Measurements from ENCODE around the gene B4GALT2.

The B4GALT2 gene

DNA sequence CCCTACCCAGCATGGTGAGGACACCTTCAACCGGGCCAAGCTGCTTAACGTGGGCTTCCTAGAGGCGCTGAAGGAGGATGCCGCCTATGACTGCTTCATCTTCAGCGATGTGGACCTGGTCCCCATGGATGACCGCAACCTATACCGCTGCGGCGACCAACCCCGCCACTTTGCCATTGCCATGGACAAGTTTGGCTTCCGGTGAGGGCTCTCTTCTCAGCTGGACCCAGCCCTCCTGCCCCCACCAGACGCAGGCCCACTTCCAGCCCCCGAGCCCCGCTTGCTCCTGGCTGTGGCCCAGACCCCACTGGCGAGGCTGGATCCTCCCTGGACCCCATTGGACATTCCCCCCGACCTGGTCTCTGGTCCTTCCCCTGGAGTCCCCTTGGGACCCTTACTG is 5.8 kb downstream of the B4GALT2 start:
- no peak for DNase-seq (ENCODE audit: low spot score)

DNA sequence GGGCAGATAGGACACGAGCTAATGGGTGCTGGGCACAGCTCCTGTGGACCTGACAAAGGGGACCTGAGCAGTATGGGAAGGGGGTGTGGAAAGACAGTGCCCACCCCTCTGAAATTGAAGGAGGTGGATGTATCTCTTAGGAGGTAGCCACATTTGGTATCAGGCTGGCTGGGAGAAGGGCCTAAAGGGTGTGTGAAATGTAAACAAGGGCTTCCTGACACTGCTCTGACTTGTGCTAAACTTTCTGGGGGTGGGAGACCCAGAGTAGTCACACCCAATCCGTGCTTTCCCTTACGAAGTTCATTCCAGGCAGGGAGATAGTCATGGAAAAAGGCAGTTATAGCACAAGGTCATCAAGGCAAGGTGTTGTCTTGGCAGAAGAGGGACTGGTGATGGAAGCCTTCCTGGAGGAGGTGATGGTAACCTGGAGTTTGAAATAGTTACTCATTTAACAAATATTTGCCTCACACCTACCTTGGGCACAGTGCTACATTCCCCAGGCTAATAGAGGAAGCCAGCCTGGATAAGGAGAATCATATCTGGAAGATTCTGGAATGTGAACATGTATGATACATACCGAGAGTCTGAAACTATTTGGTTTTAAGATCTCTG is 7.1 kb downstream of the B4GALT2 start:
- DNase-seq (ENCODE audit: low spot score), result no peak

DNA sequence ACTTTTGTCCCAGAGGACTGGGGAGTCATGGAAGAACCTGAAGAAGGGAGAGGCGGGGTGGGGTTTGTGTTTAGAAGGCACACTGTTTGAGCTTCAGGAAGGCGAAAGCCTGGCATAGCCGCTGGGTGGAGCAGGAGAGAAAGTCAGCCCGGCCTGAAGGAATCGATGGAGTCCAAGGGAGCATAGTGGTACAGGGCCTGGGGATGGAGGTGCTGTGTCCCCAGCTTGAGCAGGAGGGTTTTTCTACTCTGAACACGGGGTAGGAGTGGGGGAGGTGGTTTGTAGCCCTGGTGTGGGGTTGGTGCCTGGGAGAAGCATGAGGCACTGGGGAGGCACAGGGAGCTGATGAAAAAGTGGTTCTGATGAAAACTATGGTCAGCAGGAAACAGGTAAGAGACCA is 7.7 kb downstream of the B4GALT2 start:
- DNase-seq (ENCODE audit: low spot score), result no peak

DNA sequence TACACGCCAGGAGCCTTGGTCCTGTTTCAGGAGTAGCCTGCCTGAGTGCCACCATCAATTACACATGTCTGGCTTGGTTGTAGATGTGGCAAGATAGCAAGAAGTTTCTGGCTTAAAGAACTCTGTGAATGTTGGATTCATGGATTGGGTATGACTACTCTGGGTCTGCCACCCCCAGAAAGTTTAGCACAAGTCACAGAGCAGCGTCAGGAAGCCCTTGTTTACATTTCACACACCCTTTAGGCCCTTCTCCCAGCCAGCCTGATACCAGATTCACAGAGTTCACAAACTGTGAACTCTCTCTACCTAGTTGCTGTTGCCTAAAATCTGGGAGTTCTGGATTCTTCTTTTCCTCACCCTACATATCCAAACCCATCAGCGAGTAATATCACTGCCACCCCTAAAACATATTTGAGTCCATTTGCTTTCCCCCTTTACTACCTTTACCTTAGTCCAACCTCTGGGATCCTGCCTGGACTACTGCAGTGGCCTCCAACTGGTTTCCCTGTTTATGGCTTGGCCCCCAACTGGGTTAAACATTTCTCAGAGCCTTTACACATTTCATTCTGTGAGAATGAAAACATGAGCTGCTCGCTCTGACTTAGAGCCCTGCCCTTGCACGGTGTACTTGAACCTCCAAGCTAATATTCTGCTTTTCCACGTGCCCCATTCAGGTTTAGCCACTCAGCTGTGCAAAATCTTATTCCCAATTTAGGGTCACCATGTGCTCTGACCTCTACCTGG is 8.3 kb downstream of the B4GALT2 start:
- DNase-seq (ENCODE audit: low spot score), result no peak

DNA sequence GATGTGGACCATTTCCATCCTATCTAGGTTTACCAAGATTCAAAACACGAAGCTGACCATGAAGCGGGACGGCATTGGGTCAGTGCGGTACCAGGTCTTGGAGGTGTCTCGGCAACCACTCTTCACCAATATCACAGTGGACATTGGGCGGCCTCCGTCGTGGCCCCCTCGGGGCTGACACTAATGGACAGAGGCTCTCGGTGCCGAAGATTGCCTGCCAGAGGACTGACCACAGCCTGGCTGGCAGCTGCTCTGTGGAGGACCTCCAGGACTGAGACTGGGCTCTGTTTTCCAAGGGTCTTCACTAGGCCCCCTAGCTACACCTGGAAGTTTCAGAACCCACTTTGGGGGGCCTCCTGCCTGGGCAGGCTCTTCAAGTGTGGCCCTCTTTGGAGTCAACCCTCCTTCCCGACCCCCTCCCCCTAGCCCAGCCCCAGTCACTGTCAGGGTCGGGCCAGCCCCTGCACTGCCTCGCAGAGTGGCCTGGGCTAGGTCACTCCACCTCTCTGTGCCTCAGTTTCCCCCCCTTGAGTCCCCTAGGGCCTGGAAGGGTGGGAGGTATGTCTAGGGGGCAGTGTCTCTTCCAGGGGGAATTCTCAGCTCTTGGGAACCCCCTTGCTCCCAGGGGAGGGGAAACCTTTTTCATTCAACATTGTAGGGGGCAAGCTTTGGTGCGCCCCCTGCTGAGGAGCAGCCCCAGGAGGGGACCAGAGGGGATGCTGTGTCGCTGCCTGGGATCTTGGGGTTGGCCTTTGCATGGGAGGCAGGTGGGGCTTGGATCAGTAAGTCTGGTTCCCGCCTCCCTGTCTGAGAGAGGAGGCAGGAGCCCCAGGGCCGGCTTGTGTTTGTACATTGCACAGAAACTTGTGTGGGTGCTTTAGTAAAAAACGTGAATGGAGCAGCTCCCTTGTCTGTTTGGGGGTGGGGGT is 11.5 kb downstream of the B4GALT2 start:
- DNase-seq (ENCODE audit: low spot score), result no peak

DNA sequence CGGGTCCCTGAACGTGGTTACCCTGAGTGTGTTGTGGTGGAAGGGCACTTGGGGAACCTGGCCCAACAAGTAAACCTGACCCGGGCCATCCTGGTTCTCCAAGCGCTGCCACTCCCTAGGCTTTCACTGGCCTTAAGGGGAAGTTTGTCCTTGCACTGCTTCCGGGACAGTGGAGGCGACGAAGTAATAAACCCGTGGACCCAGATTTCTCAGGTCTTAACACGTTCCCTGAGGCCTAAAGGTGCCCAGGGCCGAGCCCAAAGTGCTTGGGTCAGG is 12.1 kb downstream of the B4GALT2 start:
- no peak for DNase-seq (ENCODE audit: low spot score)

DNA sequence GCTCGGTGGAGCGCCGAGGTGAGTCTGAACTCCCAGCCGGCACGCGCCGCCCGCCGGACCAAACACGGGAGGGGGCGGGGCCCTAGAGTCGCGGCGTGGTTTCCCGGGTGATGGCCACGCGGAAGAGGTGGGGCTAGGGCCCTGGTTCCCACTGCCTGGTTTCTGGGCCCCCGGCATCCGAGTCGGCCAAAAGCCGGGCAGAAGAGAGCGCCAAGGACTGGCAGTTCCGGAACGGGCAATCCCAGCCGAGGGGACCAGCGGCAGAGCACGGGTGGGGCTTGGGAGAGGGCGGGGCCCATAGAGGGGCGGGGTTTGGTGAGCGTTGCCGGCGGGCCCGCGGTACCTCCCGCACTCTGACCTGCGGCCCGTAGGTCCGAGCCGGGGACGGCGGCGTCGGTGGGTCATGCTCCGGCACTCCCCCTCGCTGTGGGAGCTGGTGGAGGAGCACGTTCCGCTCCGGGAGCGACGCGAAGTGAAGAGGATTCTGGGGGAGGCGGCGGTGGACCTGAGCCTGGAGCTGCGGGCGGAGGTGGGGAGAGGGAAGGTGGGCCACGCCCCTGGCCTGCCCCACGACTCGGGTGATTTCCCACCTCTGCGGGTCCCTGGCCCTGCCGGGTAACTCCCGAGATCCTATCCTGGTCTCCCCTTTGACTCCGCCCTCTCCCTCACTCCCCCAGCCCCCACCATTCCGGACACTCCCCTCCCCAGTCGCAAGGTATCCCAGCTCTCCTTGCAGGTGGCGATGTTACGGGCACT is 12.6 kb downstream of the B4GALT2 start, which contains the start of gene CCDC24:
TSS of gene CCDC24 (plus strand) at position 124 of the 756 bp plus-strand sequence. CDS start at position 404, 280 bp downstream.
- peak; percentile 76 for DNase-seq (ENCODE audit: low spot score)

DNA sequence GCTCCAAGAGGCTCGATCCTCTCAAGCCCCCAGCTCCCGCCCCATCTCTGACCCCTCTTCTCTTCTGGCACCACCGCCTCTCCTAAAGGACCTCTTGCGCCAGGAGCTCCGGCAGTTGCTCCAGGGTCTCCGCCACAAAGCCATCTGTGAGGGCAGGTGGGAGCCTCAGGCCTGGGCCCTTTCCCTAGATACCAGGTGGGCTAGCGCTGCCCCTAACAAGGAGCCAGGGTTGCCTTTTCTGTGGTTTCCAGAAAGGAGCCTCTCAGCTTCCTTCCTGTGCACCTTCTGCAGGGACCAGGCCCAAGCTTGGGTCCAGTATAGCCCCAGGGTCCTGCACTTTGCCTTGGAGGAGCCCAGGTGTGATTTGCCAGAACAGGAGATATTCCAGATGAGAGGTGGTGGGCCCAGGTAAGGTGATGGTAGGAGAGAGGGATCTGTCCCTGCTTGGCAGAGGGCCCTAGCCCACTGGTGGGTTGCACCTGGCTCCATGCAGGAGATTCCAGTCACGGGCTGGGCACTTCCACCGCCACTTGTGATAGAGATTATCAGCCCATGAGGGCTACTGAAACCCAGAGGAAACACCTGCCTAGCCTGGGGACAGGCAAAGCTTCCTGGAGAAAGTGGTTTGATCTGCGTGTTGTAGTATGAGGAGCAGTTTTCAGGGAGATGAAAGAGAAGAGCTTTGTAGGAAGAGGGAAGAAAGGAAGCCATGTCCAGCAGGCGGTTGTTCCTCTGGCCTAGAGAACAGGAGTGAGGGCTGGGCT is 13.4 kb downstream of the B4GALT2 start:
- no peak for DNase-seq (ENCODE audit: low spot score)

DNA sequence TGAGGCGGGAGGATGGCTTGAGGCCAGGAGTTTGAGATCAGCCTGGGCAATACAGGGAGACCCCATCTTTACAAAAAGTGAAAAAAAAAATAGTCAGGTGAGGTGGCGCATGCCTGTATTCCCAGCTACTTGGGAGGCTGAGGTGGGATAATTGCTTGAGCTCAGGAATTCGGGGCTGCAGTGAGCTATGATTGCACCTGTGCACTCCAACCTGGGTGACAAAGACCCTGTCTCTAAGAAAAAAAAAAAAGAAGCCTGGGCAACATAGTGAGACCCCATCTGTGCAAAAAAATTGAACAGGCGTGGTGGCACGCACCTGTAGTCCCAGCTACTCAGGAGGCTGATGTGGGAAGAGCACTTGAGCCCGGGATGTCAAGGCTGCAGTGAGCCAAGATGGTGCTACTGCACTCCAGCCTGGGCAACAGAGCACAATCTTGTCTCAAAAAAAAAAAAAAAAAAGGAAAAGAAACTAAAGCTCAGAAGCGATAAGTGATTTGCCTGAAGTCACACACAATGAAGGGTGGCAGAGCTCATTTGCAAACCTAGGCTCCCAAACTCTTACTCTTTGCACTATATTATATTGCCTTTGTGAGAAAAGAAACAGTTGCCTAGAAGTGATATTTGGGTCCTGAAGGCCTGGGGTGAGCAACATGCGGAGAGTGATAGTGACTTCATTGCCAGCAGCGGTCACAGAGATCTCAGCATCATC is 14.3 kb downstream of the B4GALT2 start:
- DNase-seq (ENCODE audit: low spot score), result no peak

DNA sequence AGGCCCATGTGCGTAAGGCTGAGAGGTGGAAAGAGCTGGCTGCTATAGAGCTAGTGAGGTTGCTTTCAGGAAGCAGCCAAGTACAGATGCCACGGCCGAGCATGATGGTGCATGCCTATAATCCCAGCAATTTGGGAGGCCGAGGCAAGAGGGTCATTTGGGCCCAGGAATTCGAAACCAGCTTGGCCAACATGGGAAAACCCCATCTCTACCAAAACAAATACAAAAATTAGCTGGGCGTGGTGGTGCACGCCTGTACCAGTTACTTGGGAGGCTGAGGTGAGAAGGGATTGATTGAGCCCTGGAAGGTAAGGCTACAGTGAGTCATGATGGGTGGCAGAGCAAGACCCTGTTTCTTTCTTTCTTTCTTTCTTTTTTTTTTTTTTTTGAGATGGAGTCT is 15.1 kb downstream of the B4GALT2 start:
- DNase-seq (ENCODE audit: low spot score), result no peak

DNA sequence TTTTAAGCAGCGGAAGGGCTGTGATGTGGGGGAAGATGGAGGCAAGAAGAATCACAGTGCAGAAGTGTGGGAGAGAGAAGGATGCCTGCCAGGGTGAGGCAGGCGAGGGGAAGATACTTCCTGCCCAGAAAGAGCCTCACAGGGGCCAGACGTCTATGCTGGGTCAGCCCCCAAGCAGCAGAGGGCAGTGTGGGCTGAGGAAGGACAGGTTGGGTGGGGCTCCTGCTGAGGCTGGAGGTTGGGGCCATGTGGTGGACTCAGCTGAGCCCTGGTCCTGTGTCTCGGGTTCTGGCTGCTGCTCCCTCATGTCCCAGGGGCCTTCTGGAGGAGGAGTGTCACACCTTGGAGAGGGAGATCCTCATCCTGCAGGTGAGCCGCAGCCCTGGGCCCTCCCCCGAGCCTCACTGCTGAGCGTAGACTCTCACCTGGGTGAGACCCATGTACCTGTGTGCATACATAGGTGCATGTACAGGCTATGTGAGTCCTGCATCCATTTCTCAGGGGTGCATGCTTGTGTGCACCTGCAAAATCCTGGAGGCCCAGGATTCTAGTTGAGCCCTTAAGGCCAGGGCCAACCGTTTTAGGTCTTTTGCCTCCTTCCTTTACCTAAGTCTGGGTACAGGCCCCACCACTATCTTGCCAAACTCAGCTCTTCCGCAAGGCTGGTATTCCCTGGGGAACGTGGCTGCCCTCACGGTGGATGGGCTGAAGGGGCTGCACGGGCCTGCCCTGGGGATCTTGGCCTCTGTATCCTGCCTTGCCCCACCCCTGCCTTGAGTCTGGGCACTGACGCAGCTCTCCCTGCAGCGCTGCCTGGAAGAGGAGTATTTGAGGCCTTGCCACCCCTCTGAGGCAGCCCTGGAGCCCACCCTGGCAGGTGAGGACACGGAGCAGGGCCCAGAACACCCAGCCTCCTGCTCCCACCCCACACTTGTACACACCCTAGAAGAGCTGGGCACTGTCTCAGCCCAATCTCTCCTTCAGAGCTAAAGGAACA is 16.1 kb downstream of the B4GALT2 start:
- DNase-seq (ENCODE audit: low spot score), result peak; percentile 52

DNA sequence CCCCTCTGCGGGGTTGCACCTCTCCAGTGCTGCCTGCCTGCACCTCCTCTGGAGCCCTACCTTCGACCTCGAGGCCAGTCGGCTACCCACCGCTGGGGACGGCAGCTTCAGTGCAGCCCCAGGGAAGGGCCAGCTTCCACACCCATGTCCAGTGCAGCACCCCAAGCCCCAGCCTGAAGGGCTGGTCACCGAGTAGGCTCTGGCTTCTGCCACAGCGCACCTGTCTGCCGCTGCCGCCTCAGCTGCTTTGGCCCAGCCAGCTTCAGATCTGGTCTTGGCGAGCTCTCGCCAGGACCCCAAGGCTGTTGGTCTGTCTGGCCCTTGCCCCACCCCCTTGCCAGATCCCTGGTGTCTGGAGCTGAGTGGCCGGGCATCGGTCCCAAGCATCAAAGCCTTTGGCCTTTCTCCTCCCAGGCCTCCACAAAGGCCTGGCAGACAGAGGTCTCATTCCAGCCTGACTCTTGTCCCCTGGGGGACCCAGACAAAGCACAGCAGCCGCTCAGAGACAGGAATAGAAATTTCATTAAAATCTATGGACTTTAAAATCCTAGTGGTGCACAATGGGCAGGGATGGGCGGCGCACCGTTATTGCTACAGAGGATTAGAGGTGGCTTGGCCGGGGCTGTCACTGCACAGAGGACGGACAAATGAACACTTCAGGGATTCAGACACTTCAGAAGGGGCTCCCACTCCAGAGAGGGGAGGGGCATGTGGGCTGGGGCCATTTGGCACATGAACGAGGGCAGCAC is 17.1 kb downstream of the B4GALT2 start:
- no peak for DNase-seq (ENCODE audit: low spot score)

DNA sequence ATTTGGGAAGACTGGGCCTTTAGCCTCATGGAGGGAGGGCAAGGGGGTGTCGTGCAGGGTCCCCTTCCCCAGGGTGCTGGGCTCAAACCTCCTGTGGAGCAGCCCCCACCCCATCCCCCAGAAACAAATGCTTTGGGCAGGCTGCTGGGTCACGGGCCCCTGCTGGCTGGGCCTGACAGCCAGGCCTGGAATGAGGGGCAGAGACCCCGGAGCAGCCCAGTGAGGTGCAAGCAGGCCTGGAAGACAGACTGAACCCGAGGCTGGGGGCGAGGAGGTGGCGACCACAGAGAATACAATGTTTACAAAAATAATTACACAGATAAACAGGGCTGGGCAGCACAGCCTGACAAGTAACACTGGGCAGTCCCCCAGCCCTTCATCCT is 17.7 kb downstream of the B4GALT2 start:
- DNase-seq (ENCODE audit: low spot score), result no peak

DNA sequence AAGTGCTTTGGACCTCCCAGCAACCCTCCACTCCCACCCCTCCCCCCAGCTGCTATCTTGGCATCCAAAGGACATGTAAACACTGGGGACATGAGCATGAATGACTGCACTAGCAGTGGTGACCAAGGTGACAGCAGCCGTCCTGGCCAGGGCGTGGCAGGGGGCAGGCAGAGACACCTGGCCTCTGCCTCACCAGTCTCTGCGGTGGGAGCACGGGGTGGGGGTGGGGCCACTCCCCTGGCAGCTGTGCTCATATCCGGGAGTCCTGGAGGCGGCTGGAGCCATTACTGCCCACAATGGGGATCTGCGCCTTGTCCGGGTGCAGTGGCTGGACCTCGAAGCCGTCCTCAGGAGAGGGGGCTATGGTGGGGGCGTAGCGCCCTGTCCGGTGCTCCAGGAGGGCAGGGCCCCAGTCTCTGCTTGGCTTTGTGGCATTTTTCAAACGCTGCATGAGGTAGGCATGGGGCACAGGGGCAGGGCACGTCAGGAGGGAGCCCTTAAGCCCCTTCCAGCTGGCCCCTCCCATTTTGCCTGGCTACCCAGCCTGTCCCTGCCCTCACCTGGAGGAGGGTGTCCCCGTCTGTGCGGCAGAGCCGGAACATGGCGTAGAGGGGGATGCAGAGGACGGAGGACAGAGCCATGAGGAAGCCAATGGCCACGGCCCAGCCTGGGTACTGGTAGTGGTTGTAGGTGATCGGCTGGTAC is 18.4 kb downstream of the B4GALT2 start:
- DNase-seq (ENCODE audit: low spot score), result no peak

DNA sequence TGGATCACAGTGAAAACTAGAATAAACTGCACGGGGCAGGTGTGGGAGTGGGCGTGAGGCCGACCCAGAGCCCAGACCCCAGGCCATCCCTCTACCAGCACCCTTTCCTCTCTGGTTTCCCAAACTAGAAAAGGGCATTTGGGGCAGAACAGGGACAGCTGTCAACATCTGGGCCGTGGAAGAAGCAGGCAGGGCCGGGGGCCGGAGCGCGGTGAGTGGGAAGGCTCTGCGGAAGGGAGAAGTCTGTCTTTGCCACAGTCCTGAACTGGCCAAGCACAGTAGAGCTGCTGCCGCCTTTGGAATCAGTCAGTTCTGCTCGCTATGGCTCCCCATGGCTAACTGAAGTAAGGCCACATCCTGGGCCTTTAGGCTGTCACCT is 19.0 kb downstream of the B4GALT2 start:
- DNase-seq (ENCODE audit: low spot score), result no peak

DNA sequence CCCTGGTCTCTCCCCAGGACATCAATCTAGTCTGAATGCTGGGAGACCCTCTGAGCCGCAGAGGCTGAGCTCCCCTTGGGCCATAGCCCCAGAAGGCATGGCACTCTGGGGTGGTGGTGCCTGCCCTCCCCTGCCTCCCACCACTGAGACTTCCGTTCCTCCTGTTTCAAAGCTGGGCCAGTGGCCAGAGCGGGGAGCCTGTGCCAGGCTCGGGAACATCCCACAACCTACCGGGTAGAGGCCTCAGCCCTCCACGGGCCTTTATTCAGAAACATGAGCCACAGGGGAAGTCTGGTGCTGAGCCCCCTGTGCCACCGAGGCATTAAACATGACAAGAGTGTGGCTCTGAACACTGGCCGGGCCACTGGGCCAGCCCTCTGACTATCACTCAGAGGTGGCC is 20.4 kb downstream of the B4GALT2 start:
- no peak for DNase-seq (ENCODE audit: low spot score)

DNA sequence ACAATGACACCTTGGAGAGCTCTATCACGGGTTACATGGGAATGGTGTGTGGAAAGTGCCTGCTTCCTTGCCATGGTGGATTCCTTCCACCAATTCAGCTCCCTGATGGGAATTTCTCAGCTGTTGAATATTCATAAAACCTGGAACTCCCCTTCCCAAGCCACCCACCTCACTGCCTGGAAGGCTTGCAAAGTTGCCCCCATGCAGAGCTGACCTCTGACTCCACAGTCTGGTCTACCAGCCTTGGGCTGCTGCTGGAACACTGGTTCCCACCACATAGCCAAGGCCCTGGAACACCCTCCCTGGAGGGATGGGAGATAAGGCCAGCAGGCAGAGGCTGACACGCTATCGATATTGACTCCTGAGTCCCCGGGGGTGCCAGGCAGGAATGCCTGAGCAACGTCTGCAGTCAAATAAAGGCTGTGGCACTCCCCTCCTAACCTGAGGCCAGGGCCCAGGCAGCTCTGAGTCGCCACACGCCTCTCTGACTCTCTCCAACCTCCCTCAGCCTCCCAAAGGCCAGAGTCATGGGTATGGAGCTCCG is 21.2 kb downstream of the B4GALT2 start:
- no peak for DNase-seq (ENCODE audit: low spot score)

DNA sequence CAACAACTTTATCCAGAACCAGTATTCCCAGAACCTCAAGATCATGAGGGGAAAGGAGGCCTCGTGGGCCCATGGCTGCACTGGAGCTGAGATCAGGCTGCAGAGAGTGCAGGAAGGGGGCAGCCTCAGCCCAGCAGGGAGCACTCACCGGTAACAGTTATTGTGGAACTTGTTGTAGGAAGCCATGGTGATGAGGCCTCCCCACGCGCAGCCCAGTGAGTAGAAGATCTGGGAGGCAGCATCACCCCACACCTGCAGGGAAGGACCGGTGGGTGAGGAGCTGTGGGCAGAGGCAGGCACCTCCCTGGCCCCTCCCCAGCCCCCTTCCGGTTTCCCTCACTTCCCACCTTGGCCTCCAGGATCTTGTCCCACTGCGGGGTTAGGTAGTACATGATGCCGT is 23.2 kb downstream of the B4GALT2 start:
- no peak for DNase-seq (ENCODE audit: low spot score)

Data from RKO (cell line).